Fibroblast of pulmonary artery (primary cell): ENCODE measurements around the gene GALNT2.

Source experiments
- DNase-seq: peaks from one replicate; pipeline ENCODE4 v3.0.0-alpha.2; 2010; ENCODE audit warnings: low read depth
- H3K4me3 ChIP-seq: replicated peaks from 2 replicates; pipeline ENCODE4 v1.5.1; 2011; ENCODE audit warnings: low read depth, mild to moderate bottlenecking, control low read depth, low read length, moderate library complexity
- CTCF ChIP-seq: IDR thresholded peaks from 2 replicates; pipeline ENCODE4 v1.5.1; 2011; ENCODE audit warnings: mild to moderate bottlenecking, control low read depth, low read length, inconsistent platforms; ENCODE audit errors: missing control alignments

Gene GALNT2

DNA sequence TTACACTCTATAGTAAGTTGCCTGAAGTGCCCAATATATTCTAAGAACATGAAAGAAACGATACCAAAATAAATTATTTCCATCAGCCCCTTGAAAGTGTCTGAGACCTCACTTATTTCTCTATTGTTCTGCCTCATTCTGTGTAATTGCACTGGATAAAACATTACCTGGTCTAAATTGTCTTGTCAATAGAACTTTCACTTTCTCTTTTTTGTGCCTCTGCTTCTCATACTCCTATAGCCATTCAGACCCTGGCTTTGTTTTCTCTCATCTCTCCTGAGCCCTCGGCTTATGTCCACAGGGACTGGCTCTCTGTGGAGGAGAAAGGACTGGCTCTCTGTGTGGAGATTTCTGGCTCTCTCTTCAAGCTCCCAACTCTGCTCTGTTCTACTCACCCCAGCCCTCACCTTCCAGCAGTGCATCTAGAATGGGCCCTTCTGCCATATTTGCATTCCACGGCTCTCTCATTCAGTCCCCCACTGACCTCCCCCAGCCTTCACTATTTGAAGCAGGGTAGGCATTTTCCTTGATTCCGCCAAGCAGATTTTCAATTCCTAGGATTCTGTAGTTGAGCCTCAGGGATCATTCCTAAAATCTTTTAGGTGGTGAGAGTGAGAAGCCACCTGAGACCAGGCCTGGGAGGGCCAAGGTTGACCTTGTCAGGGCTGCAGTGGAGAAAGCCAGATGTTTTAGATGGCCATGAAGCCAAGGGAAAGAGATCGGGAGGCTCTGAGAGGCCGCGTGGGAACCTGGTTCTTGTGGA, 15.9 kb upstream of the GALNT2 start:
- no peak for TF ChIP-seq CTCF
- H3K4me3 ChIP-seq, result no peak overlapping the region
- no peak for DNase-seq

- no peak for DNase-seq
- TF ChIP-seq CTCF, result no peak
- H3K4me3 ChIP-seq, result no peak overlapping the region
Observed at GRCh38 chr1:230052018-230052417, 15.0 kb upstream of the GALNT2 start.

GRCh38 chr1:230052665-230053064, 14.4 kb upstream of the GALNT2 start:
- H3K4me3 ChIP-seq, result no peak overlapping the region
- no peak for DNase-seq
- TF ChIP-seq CTCF, result no peak

DNA sequence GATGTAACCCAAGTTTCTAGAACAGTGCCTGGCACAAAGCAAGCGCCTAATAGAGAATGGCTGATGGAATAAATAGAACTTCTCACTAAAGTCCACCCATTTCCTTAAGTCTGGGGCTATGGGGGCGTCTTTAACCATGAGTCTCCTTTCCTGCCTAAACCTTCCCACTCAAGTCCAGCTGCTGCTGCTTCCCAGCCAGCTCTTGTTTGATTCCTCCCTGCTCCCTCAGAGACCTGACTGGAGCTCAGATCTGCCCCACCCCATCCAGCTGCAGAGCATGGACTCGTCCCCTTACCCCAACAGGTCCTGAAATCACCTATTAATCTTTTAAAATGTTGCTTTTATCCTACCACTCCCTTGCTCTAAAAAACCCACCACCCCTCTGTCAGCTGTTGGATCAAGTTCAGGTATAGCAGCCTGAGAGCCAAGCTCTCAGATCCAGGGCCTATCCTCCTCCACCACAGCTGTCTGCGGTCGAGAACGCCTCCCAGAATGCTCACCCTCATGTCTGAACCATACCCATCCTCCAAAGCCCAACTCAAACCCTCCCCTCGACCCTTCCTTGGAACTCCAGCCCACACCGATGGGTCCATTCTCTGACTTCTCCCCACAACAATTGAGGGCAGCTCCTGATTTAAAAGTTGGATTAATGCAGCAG, 12.8 kb upstream of the GALNT2 start:
- H3K4me3 ChIP-seq, result no peak overlapping the region
- DNase-seq, result no peak
- no peak for TF ChIP-seq CTCF

GRCh38 chr1:230056098-230056497, 10.9 kb upstream of the GALNT2 start:
- DNase-seq, result no peak
- TF ChIP-seq CTCF, result no peak
- H3K4me3 ChIP-seq, result no peak overlapping the region

- no peak overlapping the region for H3K4me3 ChIP-seq
- TF ChIP-seq CTCF, result no peak
- no peak for DNase-seq
Observed at GRCh38 chr1:230057100-230057499, 9.9 kb upstream of the GALNT2 start.
